ENCODE data around the gene HLTF.

DNA sequence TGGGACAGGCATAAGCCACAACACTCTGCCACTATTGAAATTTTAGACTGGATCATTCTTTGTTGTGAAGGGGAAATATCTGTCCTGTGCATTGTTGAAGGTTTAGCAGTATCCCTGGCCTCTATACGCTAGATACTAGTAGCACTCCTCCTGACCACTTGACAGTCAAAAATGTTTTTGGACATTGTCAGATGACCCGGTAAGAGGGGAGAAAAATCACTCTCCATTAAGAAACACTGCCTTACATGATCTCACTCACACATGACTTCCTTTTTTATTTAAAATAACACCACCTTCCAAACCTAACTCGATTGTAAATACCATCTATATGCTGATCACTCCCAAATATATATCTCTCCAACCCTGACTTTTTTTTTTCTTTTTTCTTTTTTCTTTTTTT lies 15.3 kb upstream of the HLTF start:
- TF ChIP-seq, protein P1, sequence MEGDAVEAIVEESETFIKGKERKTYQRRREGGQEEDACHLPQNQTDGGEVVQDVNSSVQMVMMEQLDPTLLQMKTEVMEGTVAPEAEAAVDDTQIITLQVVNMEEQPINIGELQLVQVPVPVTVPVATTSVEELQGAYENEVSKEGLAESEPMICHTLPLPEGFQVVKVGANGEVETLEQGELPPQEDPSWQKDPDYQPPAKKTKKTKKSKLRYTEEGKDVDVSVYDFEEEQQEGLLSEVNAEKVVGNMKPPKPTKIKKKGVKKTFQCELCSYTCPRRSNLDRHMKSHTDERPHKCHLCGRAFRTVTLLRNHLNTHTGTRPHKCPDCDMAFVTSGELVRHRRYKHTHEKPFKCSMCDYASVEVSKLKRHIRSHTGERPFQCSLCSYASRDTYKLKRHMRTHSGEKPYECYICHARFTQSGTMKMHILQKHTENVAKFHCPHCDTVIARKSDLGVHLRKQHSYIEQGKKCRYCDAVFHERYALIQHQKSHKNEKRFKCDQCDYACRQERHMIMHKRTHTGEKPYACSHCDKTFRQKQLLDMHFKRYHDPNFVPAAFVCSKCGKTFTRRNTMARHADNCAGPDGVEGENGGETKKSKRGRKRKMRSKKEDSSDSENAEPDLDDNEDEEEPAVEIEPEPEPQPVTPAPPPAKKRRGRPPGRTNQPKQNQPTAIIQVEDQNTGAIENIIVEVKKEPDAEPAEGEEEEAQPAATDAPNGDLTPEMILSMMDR (IDR thresholded peaks at IDR 0.05), result no peak
- TF ChIP-seq POLR2A (IDR thresholded peaks at IDR 0.05), result no peak
- no peak for TF ChIP-seq EP300 (IDR thresholded peaks at IDR 0.05)
